ENCODE results near the gene TAMM41. TPM values are rescaled to one million over a fixed set of nuclear protein-coding genes. Genes with fewer than 3 reads are reported as not detected.
A peak's percentile ranks its signal among the peaks of the same experiment; 100 is the strongest.
"Not testable (repeated sequence)": the region's sequence is repeated elsewhere in the genome, so short reads cannot be mapped to it uniquely, and the experiment has no call there.

TAMM41 gene
- total RNA-seq (2022) (19.7 and 22.4 TPM in 2 replicates), Bru-seq, nascent RNA (percentile 76 among the genes with signal in this experiment), BruChase-seq, experiment 1, labeled RNA remaining after a 2-hour chase (percentile 86 among the genes with signal in this experiment), BruChase-seq, experiment 2, labeled RNA remaining after a 6-hour chase (percentile 74 among the genes with signal in this experiment)
- long read RNA-seq, transcript TAMM41-206 (8 exons, 1,213 nt): major isoform, 23 of 35 reads
- long read RNA-seq, partial matches to known transcripts: 4 of 35 reads
- long read RNA-seq, other reads (novel, unspliced or antisense): 8 of 35 reads

DNA sequence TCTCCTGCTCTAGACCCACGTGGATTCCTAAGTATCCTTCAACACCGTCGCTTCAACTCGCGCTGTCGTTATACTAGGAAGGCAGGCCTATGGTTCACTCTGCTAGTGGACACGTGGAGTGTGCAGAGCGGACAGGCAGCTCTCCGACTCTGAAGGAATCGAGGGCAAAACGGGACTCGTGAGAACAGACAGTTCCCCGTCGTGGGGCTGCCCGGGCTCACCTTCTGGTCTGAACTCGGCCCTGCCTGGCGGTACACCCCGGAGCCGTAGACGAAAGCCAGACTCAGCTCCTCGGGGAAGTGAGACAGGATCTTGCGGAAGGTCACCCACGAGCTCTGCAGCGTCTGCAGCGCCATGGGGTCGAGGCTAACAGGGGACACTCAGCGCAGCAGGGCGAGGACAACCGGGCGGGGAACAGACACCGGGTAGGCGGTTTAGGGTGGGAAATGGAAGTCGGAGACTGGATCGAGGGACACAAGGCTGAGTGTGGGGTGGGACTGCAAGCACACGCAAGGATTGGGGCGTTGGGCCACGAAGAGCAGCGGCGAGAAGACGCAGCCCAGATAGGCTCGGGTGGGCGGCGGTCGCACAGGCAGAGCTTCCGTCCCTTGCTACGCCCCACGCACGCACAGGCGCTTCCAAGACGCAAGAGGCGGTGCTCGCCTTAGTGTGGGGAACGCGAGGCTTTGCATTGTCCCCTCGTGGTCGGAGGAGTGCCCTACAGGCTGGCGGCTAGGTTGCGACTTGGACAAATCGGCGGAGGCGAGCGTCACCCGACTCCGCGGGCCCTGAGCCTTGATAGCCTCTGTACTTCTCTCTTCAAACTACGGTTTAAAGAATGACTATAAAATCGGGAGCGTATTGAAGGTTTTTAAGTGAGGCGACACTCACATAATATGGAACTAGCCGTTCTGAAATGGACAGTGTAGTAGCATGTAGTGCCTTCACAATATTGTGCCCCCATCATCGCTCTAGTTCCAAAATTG is at the start of gene TAMM41:
Gene TAMM41, minus strand, starts transcription at position 605 of the 986 bp plus-strand sequence. Its CDS starts 249 bp downstream, at position 356.
- ChIA-PET CTCF (interaction anchor here (0.6 kb wide), 1 partner anchor 450 kb away, joined by 3 read pairs; no protein-coding TSS in a partner anchor), POLR2A (no interaction called here)
- no peaks in the 10 kb centered on the region for H3K9me3 Mint-ChIP-seq (ENCODE audit: unreplicated experiment)
- H3K27me3 ChIP-seq (replicated peaks; ENCODE audit: control insufficient read depth, insufficient read depth, low read length): no peaks in the 10 kb centered on the region
- no TSS peak for BruUV-seq (replicated peaks)
- peak; percentile 86 to 89 for DNase-seq
- peaks cover 8% of the 10 kb centered on the region for H3K4me1 Mint-ChIP-seq (ENCODE audit: low read depth, unreplicated experiment)
- TF ChIP-seq, protein P1, sequence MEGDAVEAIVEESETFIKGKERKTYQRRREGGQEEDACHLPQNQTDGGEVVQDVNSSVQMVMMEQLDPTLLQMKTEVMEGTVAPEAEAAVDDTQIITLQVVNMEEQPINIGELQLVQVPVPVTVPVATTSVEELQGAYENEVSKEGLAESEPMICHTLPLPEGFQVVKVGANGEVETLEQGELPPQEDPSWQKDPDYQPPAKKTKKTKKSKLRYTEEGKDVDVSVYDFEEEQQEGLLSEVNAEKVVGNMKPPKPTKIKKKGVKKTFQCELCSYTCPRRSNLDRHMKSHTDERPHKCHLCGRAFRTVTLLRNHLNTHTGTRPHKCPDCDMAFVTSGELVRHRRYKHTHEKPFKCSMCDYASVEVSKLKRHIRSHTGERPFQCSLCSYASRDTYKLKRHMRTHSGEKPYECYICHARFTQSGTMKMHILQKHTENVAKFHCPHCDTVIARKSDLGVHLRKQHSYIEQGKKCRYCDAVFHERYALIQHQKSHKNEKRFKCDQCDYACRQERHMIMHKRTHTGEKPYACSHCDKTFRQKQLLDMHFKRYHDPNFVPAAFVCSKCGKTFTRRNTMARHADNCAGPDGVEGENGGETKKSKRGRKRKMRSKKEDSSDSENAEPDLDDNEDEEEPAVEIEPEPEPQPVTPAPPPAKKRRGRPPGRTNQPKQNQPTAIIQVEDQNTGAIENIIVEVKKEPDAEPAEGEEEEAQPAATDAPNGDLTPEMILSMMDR (IDR thresholded peaks at IDR 0.05; ENCODE audit: insufficient read depth in 1 of 2, low read depth in 1 of 2, low read length in 1 of 2, severe bottlenecking in 1 of 2, unreplicated experiment in 1 of 2): peak; percentile 72 to 85
- peak within 1 kb of the TSS; percentile 89 for H3K4me3 ChIP-seq (ENCODE audit: low read depth, low read length)
- H3K27me3 Mint-ChIP-seq (ENCODE audit: insufficient read depth, unreplicated experiment): peaks cover 4% of the 10 kb centered on the region
- H3K9me3 ChIP-seq: no peaks in the 10 kb centered on the region
- H3K4me1 ChIP-seq: peaks cover 5% of the 10 kb centered on the region; the same call in 1 of the 2 replicates
- peak within 1 kb of the TSS; percentile 97 for H3K27ac Mint-ChIP-seq (ENCODE audit: unreplicated experiment)
- peaks cover 24% of the 10 kb centered on the region for H3K36me3 Mint-ChIP-seq (ENCODE audit: insufficient read depth, unreplicated experiment)
- intact Hi-C loops (cut with micrococcal nuclease; ENCODE audit: unreplicated experiment): loop anchor here (5.0 kb wide), 1 partner anchor 464 kb away; no protein-coding TSS in a partner anchor
- peaks cover 3% of the 10 kb centered on the region for H3K36me3 ChIP-seq (ENCODE audit: control insufficient read depth, insufficient read depth, low read length)
- H3K4me3 Mint-ChIP-seq (ENCODE audit: unreplicated experiment): peak within 1 kb of the TSS; percentile 100

DNA sequence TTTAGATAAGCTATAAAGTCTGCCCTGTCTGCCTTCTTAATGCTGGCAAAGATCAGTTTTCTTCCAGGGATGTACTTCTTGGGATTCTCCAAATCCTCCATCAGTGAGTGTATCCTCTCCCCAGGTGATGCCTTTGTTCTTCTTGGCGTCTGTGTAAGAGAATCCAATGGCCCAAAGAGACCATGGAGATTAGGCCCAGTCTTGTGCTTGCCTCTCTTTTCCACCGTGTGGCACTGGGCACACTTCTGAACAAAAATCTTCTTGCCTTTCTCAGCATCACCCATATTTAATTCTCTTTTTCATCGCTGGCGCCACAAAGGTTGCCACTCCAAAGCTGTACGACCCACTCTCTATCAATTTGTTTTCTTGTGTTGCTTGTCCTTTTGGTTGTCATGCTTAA is 32.2 kb upstream of the TAMM41 start:
- Mint-ChIP-seq H3K36me3 (ENCODE audit: insufficient read depth, unreplicated experiment) (no peaks in the 10 kb centered on the region), H3K27ac (ENCODE audit: unreplicated experiment) (no peak overlapping the region), H3K4me3 (ENCODE audit: unreplicated experiment) (no peak overlapping the region), H3K27me3 (ENCODE audit: insufficient read depth, unreplicated experiment) (peaks cover 3% of the 10 kb centered on the region), H3K9me3 (ENCODE audit: unreplicated experiment) (no peaks in the 10 kb centered on the region), H3K4me1 (ENCODE audit: low read depth, unreplicated experiment) (no peaks in the 10 kb centered on the region)
- Histone ChIP-seq H3K27me3 (replicated peaks; ENCODE audit: control insufficient read depth, insufficient read depth, low read length) (no peaks in the 10 kb centered on the region; the same call in 1 of the 2 replicates), H3K9me3 (no peaks in the 10 kb centered on the region), H3K4me1 (no peaks in the 10 kb centered on the region), H3K4me3 (ENCODE audit: low read depth, low read length) (no peak overlapping the region), H3K36me3 (ENCODE audit: control insufficient read depth, insufficient read depth, low read length) (no peaks in the 10 kb centered on the region)
- ChIA-PET CTCF (no interaction called here), POLR2A (no interaction called here)
- TF ChIP-seq, protein P1 (IDR thresholded peaks at IDR 0.05; ENCODE audit: insufficient read depth in 1 of 2, low read depth in 1 of 2, low read length in 1 of 2, severe bottlenecking in 1 of 2, unreplicated experiment in 1 of 2): no peak
- intact Hi-C loops (cut with micrococcal nuclease; ENCODE audit: unreplicated experiment): no loop called here
- no peak for DNase-seq
- no TSS peak for BruUV-seq (replicated peaks)

- H3K27ac Mint-ChIP-seq (ENCODE audit: unreplicated experiment); CTCF ChIA-PET; DNase-seq; H3K9me3 ChIP-seq; H3K36me3 ChIP-seq (ENCODE audit: control insufficient read depth, insufficient read depth, low read length); H3K4me1 ChIP-seq; H3K27me3 ChIP-seq (replicated peaks; ENCODE audit: control insufficient read depth, insufficient read depth, low read length); H3K4me3 Mint-ChIP-seq (ENCODE audit: unreplicated experiment); H3K4me3 ChIP-seq (ENCODE audit: low read depth, low read length); intact Hi-C loops (cut with micrococcal nuclease; ENCODE audit: unreplicated experiment); BruUV-seq (replicated peaks); H3K9me3 Mint-ChIP-seq (ENCODE audit: unreplicated experiment); H3K36me3 Mint-ChIP-seq (ENCODE audit: insufficient read depth, unreplicated experiment); H3K4me1 Mint-ChIP-seq (ENCODE audit: low read depth, unreplicated experiment); POLR2A ChIA-PET: not testable (repeated sequence)
- H3K27me3 Mint-ChIP-seq (ENCODE audit: insufficient read depth, unreplicated experiment): peaks cover 19% of the 10 kb centered on the region
Observed at GRCh38 chr3:11874707-11875106, 28.0 kb upstream of the TAMM41 start.

GRCh38 chr3:11863739-11864138 is 17.1 kb upstream of the TAMM41 start:
- H3K4me1 ChIP-seq; POLR2A ChIA-PET; DNase-seq; H3K36me3 ChIP-seq (ENCODE audit: control insufficient read depth, insufficient read depth, low read length); H3K9me3 Mint-ChIP-seq (ENCODE audit: unreplicated experiment); H3K9me3 ChIP-seq; H3K4me3 ChIP-seq (ENCODE audit: low read depth, low read length); BruUV-seq (replicated peaks); H3K36me3 Mint-ChIP-seq (ENCODE audit: insufficient read depth, unreplicated experiment); H3K27me3 Mint-ChIP-seq (ENCODE audit: insufficient read depth, unreplicated experiment); H3K27me3 ChIP-seq (replicated peaks; ENCODE audit: control insufficient read depth, insufficient read depth, low read length); H3K4me1 Mint-ChIP-seq (ENCODE audit: low read depth, unreplicated experiment); H3K27ac Mint-ChIP-seq (ENCODE audit: unreplicated experiment); intact Hi-C loops (cut with micrococcal nuclease; ENCODE audit: unreplicated experiment); H3K4me3 Mint-ChIP-seq (ENCODE audit: unreplicated experiment); CTCF ChIA-PET: not testable (repeated sequence)

DNA sequence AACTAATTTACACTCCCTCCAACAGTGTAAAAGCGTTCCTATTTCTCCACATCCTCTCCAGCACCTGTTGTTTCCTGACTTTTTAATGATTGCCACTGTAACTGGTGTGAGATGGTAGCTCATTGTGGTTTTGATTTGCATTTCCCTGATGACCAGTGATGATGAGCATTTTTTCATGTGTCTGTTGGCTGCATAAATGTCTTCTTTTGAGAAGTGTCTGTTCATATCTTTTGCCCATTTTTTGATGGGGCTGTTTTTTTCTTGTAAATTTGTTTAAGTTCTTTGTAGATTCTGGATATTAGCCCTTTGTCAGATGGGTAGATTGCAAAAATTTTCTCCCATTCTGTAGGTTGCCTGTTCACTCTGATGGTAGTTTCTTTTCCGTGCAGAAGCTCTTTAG is 15.9 kb upstream of the TAMM41 start:
- H3K9me3 Mint-ChIP-seq (ENCODE audit: unreplicated experiment); intact Hi-C loops (cut with micrococcal nuclease; ENCODE audit: unreplicated experiment); H3K4me1 Mint-ChIP-seq (ENCODE audit: low read depth, unreplicated experiment); H3K4me1 ChIP-seq; H3K36me3 Mint-ChIP-seq (ENCODE audit: insufficient read depth, unreplicated experiment); H3K27me3 ChIP-seq (replicated peaks; ENCODE audit: control insufficient read depth, insufficient read depth, low read length); H3K36me3 ChIP-seq (ENCODE audit: control insufficient read depth, insufficient read depth, low read length); CTCF ChIA-PET; DNase-seq; H3K9me3 ChIP-seq; H3K4me3 ChIP-seq (ENCODE audit: low read depth, low read length); H3K27me3 Mint-ChIP-seq (ENCODE audit: insufficient read depth, unreplicated experiment); H3K27ac Mint-ChIP-seq (ENCODE audit: unreplicated experiment); POLR2A ChIA-PET; BruUV-seq (replicated peaks); H3K4me3 Mint-ChIP-seq (ENCODE audit: unreplicated experiment): not testable (repeated sequence)
